ENCODE data around the gene MTMR3.

- TF ChIP-seq CTCF (IDR thresholded peaks at IDR 0.05) (no peak), ZFX (IDR thresholded peaks at IDR 0.05; ENCODE audit: borderline replicate concordance) (no peak)
These were observed 44.4 kb upstream of the MTMR3 start for GRCh38 chr22:29838599-29838956.

Measured in 22Rv1 (cell line).